CD4-positive, alpha-beta T cell treated with Interferon gamma for 1 hour (primary cell): ENCODE data around the gene LANCL2.
A peak's percentile ranks its signal among the peaks of the same experiment; 100 is the strongest.
"Not testable (repeated sequence)": the region's sequence is repeated elsewhere in the genome, so short reads cannot be mapped to it uniquely, and the experiment has no call there.

Experiments
- DNase-seq: peaks from one replicate; pipeline ENCODE4 v3.0.0-alpha.2; 2020

LANCL2 gene

GRCh38 chr7:55363386-55364170, 1.6 kb upstream of the LANCL2 start:
- DNase-seq: no peak

- peak; percentile 94 for DNase-seq
Measured at GRCh38 chr7:55365675-55366460, 731 bp downstream of the LANCL2 start.

- DNase-seq: no peak
Measured at GRCh38 chr7:55366461-55367070, 1.4 kb downstream of the LANCL2 start.

DNA sequence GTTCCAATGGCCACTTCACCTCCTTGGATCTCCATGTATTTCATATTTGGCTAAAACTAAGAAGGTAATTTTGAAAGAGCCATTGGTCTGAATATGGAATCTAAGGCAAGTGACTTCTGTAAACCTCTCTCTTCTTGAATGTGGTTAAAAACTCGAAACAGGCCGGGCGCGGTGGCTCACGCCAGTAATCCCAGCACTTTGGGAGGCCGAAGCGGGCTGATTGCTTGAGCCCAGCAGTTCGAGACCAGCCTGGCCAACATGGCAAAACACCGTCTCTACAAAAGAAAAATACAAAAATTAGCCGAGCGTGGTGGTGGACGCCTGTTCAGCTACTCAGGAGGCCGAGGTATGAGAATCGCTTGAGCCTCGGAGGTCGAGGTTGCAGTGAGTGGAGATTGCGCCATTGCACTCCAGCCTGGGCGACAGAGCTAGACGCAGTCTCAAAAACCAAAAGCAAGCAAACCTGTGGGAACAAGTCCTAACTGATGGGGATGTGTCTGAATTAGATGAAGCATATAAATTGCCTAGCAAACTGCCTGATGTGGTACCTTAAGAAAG, 2.2 kb downstream of the LANCL2 start:
- no peak for DNase-seq

DNA sequence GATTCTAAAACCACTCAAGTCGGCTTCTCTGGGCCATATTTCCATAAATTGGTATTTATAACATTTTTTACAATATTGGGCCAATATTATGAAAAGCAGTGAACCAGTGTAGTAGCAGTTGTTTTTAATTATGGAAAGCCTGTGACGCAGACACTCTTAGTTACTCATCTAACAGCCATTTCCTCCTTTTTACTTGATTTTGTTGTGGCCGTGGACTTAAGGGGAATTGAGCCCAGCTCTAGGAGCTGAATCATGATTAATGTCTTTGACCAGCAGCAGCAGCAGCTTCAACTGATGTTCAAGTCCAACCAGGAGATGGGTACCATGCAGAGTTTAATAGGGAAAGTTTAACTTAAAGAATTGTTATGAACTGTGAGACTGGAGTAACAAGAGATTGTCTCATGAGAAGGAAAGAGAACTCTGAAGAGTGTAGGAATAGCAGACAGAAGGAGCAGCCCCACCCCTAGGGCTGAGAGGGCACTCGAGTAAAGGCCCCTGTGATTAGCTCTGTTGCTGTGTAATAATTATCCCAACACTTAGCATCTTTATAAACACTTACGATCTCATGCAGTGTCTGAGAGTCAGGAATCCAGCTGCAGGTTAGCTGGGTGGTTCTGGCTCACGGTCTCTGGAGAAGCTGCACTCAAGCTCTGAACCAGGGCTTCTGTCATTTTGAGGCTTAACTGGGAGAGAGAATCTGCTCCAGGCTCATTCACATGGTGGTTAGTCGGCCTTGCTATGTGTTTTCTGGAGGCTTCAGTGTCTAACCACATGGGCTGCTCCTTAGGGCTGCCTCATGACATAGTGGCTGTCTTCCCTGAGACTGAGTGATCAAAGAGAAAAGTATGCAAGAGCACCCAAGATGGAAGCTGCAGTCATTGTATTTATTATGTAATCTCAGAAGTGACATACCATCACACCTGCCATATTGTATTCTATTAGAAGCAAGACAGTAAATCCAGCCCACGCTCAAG, 4.6 kb downstream of the LANCL2 start:
- no peak for DNase-seq

DNA sequence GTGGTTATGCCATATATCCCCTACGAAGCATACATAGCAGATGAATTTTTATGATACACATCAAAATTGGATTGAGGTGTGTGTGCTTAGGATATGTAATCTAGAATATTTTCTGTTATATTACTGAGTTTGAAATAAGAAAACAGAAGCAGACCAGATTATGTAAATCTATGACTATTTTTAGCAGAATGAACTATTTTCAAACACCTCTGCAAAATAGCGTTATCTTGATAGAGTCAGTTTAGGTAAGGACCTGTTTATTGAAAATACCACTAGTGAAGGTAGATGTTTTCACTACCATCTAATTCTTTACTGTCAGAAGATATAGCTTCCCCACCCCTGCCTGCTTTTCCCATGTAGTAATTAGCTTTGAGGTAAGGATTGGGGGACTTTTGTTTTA, 9.1 kb downstream of the LANCL2 start:
- no peak for DNase-seq

- DNase-seq: no peak
Measured at GRCh38 chr7:55375237-55375636, 10.1 kb downstream of the LANCL2 start.

DNA sequence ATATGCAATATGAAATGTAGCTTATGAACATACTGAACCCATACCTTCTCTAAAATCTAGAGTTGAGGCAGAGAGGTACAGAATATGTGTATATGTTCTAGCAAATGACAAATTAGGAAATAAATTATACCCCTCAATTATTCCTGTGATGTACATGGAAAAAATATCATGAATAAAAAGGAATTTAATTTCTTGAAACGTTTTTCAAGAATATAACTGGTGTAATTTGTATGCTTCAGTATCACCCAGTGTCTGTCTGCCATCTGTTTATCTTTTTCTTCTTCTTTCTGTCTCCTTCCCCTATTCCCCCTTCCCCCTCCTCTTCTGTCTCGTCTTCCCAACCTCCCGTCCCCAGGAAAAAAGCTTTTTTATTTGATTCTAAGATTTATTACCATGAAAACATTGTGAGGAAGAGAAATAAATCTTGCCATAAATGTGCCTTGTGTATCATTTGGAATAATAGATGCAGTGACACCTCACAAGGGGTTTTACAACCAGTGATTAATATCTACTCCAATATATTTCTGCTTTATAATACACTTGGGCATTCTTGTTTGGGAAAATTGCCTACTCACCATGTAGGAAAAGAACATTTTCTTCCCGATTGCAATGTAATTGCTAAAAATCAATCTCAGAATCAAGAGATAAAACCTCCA, 12.2 kb downstream of the LANCL2 start:
- no peak for DNase-seq

DNA sequence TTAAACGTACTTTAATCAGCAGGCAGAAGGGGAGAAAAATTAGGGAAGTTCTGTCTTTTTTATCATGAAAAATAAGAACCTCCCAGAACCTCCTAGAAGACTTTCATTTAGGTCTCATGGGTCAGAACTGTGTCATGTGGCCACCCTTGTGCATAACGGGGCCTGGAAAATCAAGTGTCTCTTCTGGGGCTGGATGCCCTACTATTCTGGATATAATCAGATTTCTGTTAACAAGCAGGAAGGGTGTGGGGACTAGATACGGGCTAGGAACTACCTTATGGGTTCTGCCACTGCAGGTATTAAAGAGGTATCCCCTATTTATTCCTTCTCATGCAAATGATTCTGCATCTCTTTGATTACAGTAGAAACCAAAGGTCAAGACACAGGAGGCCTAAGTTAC, 14.1 kb downstream of the LANCL2 start:
- DNase-seq: no peak

DNA sequence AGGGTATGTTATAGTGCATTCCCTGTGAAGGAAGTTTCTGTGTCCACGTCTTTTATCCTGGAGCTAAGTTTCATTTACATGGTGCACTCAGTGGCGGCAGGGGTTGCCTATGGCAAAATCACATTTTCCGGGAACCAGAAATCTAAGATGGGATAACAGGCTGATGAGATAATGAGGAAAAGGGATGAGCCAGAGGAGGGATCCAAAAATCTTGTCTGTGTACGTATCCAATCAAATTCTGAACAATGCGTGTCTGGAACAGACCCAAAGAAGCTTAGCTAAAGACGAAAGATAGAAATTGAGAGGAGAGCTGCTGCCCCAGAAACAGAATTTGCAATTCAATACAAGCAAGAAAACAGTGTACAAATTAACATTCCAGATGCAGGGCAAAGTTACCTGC, 16.1 kb downstream of the LANCL2 start:
- no peak for DNase-seq

- DNase-seq: no peak
Measured at GRCh38 chr7:55381696-55382095, 16.6 kb downstream of the LANCL2 start.

DNA sequence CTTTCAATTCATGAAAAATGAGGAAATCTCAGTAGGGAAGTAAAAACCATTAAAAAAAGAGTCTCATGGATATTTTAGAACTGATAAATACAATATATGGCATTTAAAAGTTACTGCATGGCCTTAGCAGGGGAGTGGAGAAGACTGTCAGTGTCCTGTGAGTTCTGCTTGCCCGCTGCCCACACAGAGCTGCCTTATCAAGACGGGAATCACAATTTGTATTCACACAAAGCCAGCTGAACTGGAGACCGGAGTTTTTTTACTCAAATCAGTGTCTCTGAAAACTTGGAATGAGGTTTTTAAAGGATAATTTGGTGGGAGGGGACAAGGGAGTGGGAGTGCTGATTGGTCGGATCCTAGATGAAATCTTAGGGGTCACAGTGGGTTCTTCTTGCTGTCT, 17.1 kb downstream of the LANCL2 start:
- DNase-seq: no peak

DNA sequence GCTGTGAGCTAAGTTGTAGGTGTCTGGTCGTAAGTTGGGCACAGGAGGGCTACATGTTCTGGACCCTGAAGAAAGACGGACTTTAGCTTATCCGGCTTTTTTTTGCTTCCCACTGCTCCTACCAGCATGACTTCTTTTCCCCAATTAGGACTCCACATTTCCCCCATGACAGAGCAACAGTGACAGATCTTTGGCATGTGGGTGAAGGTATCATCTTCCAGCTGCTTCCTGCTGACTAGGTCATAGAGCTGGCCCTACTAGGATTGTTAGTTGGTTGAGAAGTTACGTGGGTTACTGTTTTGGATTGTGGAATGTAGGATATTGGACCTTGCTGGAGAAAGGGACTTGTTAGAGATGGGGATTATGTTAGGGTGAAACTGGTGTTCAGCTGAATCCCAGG, 21.4 kb downstream of the LANCL2 start:
- no peak for DNase-seq

DNA sequence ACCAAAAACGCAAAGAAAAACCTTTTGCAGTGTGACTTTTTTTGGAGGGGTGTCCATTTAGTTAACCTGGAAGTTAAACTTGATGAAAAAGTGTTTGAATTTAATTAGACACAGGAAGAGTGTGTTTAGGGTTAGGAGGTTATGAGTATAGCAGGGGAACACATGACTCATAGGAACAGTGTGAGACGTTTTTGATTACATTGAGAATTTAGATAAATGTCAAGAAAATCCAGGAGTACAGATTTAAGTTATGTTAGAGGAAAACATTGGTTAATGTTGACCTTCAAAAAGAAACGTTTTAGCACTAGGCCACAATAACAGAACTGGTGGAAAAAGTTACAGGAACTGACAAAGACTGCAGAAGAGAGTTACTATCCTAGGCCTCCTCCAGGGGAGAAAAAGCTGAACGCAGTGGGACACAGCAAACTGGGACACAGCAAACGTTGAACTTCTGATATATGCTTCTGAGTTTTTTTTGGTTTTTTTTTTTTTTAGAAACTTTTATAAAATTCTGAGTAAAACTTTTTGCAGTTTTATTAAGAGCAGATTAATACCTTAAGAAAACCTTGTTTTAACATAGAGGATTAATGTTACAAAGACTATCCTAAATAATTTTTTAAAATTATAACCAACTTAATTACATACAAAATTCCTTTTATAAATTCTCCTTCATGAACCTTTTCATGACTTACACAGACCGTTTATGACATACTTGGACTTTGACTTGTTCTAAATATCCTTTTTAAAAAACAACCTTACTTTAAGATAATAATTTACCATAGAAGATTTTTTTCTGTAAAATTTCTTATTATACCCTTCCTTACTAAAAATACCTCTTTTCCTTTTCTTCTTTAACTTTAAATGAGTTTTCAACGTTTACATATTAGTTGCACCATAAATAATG, 22.2 kb downstream of the LANCL2 start:
- DNase-seq: no peak

DNA sequence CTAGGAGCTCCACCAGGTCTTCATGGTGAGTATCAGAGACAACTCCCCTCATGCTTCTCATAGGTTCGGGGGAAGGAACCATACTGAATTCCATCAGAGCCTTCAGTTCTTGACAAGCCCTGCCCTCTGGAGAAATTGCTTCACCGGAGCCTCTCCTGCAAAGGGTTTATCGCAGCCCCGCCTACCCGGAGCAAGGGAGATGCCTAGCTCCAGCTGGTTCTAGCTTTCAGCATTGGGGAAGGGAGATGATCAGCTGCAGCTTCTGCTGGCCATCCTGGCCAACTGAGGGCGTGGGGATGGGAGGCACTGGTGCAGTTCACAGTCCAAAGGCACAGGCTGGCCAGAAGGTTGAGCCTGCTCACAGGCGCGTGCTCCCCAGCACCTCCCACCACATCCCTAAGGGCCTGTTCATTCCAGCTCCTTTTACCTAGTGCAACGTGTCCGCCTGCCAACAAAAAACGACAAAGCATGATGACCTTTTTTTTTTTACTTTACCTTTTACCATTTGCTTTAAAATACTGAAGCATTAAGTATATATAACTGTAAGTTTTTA, 31.2 kb downstream of the LANCL2 start:
- DNase-seq: no peak

- DNase-seq: no peak
Measured at GRCh38 chr7:55397617-55398016, 32.5 kb downstream of the LANCL2 start.

- no peak for DNase-seq
Measured at GRCh38 chr7:55400191-55400590, 35.1 kb downstream of the LANCL2 start.

- DNase-seq: not testable (repeated sequence)
Measured at GRCh38 chr7:55402506-55402905, 37.4 kb downstream of the LANCL2 start.

DNA sequence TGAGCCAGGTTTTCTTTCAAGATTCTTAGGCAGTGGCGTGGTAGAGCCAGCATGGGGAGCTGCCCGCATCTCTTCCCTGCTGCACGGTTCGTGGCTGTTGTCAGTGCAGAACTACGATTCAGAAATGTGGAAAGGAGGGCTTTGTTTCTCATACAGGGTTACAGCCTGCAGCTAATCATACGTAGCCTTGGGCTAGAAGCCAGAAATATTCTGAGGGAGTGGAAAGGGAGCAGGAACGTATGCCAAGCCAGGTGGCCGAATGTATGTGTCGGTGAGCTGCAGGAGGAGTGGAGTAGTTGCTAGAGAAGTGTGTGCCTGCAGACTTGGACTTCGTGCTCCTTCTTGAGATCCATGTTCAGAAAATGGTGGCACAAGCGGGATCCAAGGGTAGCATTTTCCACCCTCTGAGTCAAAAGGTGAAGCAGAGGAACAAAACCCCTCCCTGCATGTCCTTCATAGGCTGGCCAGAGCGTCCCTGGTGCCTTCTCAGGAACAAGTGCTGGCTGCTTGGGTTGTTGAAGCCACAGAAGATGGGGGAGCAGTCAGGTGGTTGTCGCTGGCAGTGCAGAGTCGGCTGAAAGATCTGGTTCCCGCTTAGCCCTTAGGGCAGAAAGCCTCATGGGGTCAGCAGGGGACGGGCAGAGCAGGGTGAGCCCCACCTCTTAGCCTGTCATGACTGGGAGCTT, 40.9 kb downstream of the LANCL2 start:
- no peak for DNase-seq
